Measurements from ENCODE around the gene ADARB1.

The ADARB1 gene

GRCh38 chr21:45079351-45079750, 5.0 kb downstream of the ADARB1 start:
- CTCF ChIA-PET: interaction anchor here (1.6 kb wide), 1 partner anchor 59 kb away, joined by 5 read pairs; no protein-coding TSS in a partner anchor
- no peak for DNase-seq (ENCODE audit: extremely low spot score)

GRCh38 chr21:45080232-45080631, 5.9 kb downstream of the ADARB1 start:
- ChIA-PET CTCF (interaction anchor here (1.6 kb wide), 1 partner anchor 58 kb away, joined by 5 read pairs; no protein-coding TSS in a partner anchor), POLR2A (no interaction called here)

More at GRCh38 chr21:45079351-45079750, 5.0 kb downstream of the ADARB1 start:
- POLR2A ChIA-PET: interaction anchor here (0.9 kb wide), 1 partner anchor 49 kb away, joined by 3 read pairs; no protein-coding TSS in a partner anchor
- no peak for TF ChIP-seq ELF4 (IDR thresholded peaks at IDR 0.05)
- no peak for TF ChIP-seq NFRKB (IDR thresholded peaks at IDR 0.05)
- TF ChIP-seq ZNF384 (IDR thresholded peaks at IDR 0.05): no peak

GRCh38 chr21:45080639-45081414, 6.4 kb downstream of the ADARB1 start:
- DNase-seq (ENCODE audit: extremely low spot score): no peak
- no peak for TF ChIP-seq LEF1 (IDR thresholded peaks at IDR 0.05; ENCODE audit: borderline replicate concordance)
- TF ChIP-seq HDGF (IDR thresholded peaks at IDR 0.05; ENCODE audit: borderline replicate concordance): no peak
- TF ChIP-seq ARNT (IDR thresholded peaks at IDR 0.05): no peak
- no peak for TF ChIP-seq ZNF384 (IDR thresholded peaks at IDR 0.05)
- TF ChIP-seq L3MBTL2 (conservative IDR thresholded peaks at IDR 0.05): no peak
- CTCF ChIA-PET: interaction anchor here (1.6 kb wide), 1 partner anchor 57 kb away, joined by 5 read pairs; no protein-coding TSS in a partner anchor
- POLR2A ChIA-PET: no interaction called here

More at GRCh38 chr21:45080232-45080631, 5.9 kb downstream of the ADARB1 start:
- DNase-seq (ENCODE audit: extremely low spot score): no peak
- TF ChIP-seq PKNOX1 (IDR thresholded peaks at IDR 0.05) (no peak), TARDBP (IDR thresholded peaks at IDR 0.05) (no peak), BHLHE40 (IDR thresholded peaks at IDR 0.05; ENCODE audit: borderline replicate concordance) (no peak), ELF4 (IDR thresholded peaks at IDR 0.05) (no peak), ARNT (IDR thresholded peaks at IDR 0.05) (no peak), SUZ12 (IDR thresholded peaks at IDR 0.05) (no peak), NFRKB (IDR thresholded peaks at IDR 0.05) (no peak), L3MBTL2 (conservative IDR thresholded peaks at IDR 0.05) (no peak), FOXA1 (IDR thresholded peaks at IDR 0.05) (no peak), CTBP1 (IDR thresholded peaks at IDR 0.05; ENCODE audit: borderline replicate concordance) (no peak), FOXM1 (IDR thresholded peaks at IDR 0.05; ENCODE audit: borderline replicate concordance) (no peak), LEF1 (IDR thresholded peaks at IDR 0.05; ENCODE audit: borderline replicate concordance) (no peak), SP1 (IDR thresholded peaks at IDR 0.05) (no peak), HDGF (IDR thresholded peaks at IDR 0.05; ENCODE audit: borderline replicate concordance) (no peak), FOXK2 (IDR thresholded peaks at IDR 0.05) (no peak)

GRCh38 chr21:45081636-45082035, 7.3 kb downstream of the ADARB1 start:
- POLR2A ChIA-PET: no interaction called here
- DNase-seq (ENCODE audit: extremely low spot score): no peak
- CTCF ChIA-PET: no interaction called here
- TF ChIP-seq HDGF (IDR thresholded peaks at IDR 0.05; ENCODE audit: borderline replicate concordance): no peak
- no peak for TF ChIP-seq SUZ12 (IDR thresholded peaks at IDR 0.05)
- TF ChIP-seq SP1 (IDR thresholded peaks at IDR 0.05): no peak
- TF ChIP-seq FOXK2 (IDR thresholded peaks at IDR 0.05): no peak
- no peak for TF ChIP-seq PKNOX1 (IDR thresholded peaks at IDR 0.05)
- no peak for TF ChIP-seq TARDBP (IDR thresholded peaks at IDR 0.05)
- no peak for TF ChIP-seq FOXA1 (IDR thresholded peaks at IDR 0.05)
- no peak for TF ChIP-seq FOXM1 (IDR thresholded peaks at IDR 0.05; ENCODE audit: borderline replicate concordance)
- no peak for TF ChIP-seq NFRKB (IDR thresholded peaks at IDR 0.05)
- no peak for TF ChIP-seq BHLHE40 (IDR thresholded peaks at IDR 0.05; ENCODE audit: borderline replicate concordance)

- TF ChIP-seq ARNT (IDR thresholded peaks at IDR 0.05): no peak
- no peak for TF ChIP-seq FOXM1 (IDR thresholded peaks at IDR 0.05; ENCODE audit: borderline replicate concordance)
- TF ChIP-seq SUZ12 (IDR thresholded peaks at IDR 0.05): no peak
- no peak for TF ChIP-seq NFRKB (IDR thresholded peaks at IDR 0.05)
- no peak for TF ChIP-seq ZNF384 (IDR thresholded peaks at IDR 0.05)
- TF ChIP-seq L3MBTL2 (conservative IDR thresholded peaks at IDR 0.05): no peak
- TF ChIP-seq SP1 (IDR thresholded peaks at IDR 0.05): no peak
- TF ChIP-seq LEF1 (IDR thresholded peaks at IDR 0.05; ENCODE audit: borderline replicate concordance): no peak
- no peak for TF ChIP-seq TARDBP (IDR thresholded peaks at IDR 0.05)
- POLR2A ChIA-PET: no interaction called here
- CTCF ChIA-PET: no interaction called here
- DNase-seq (ENCODE audit: extremely low spot score): no peak
Measured at GRCh38 chr21:45082736-45083135, 8.4 kb downstream of the ADARB1 start.

GRCh38 chr21:45084121-45084520, 9.7 kb downstream of the ADARB1 start:
- POLR2A ChIA-PET: no interaction called here
- no peak for TF ChIP-seq ZNF384 (IDR thresholded peaks at IDR 0.05)
- TF ChIP-seq PKNOX1 (IDR thresholded peaks at IDR 0.05): no peak
- TF ChIP-seq HDGF (IDR thresholded peaks at IDR 0.05; ENCODE audit: borderline replicate concordance): no peak
- TF ChIP-seq FOXA1 (IDR thresholded peaks at IDR 0.05): no peak
- no peak for TF ChIP-seq ARNT (IDR thresholded peaks at IDR 0.05)
- TF ChIP-seq FOXK2 (IDR thresholded peaks at IDR 0.05): no peak
- no peak for TF ChIP-seq BHLHE40 (IDR thresholded peaks at IDR 0.05; ENCODE audit: borderline replicate concordance)
- no peak for TF ChIP-seq CTBP1 (IDR thresholded peaks at IDR 0.05; ENCODE audit: borderline replicate concordance)
- no peak for TF ChIP-seq ELF4 (IDR thresholded peaks at IDR 0.05)
- TF ChIP-seq TARDBP (IDR thresholded peaks at IDR 0.05): no peak
- TF ChIP-seq SUZ12 (IDR thresholded peaks at IDR 0.05): no peak
- CTCF ChIA-PET: no interaction called here
- DNase-seq (ENCODE audit: extremely low spot score): no peak

Measured in HEK293T (cell line).